Measurements from ENCODE around the gene IL31RA.
"Not testable (repeated sequence)": the region's sequence is repeated elsewhere in the genome, so short reads cannot be mapped to it uniquely, and the experiment has no call there.

IL31RA gene

DNA sequence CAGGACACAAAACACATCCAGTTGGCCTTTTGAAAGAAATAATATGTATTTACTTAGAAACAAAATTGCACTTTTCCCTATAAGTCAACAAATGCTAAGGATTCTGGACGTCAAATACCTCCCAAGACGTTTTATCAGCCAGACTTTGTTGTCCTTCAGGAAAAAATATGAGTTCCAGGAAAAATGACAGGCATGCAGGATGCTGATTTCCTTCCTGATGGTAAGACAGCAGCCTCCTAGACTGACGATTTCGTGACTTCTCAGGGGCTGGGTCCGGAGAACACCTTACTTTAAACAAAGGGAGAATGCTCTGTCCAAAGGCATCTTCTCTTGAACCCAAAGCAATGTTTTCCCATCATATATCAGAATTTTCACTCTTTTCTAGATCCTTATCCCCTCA, 74.6 kb downstream of the IL31RA start:
- DNase-seq (ENCODE audit: low read depth) = no peak

DNA sequence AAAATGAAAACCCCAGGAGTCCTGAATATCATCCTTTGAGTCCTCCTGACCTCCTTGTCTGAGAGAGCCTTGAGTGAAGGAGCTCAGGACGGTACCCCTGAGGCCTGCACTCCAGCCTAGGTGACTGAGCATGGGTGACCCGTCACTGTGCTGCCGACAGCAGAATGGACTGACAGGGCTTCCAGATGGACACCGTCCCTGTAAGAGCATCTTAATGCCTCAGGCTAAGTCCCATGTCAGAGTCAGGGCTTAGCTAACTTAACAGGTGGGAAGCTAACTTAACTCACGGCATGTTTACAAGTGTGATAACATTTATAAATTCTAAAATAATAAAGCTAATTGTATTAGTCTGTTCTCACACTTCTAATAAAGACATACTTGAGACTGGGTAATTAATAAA, 75.3 kb downstream of the IL31RA start:
- DNase-seq (ENCODE audit: low read depth) = no peak

DNA sequence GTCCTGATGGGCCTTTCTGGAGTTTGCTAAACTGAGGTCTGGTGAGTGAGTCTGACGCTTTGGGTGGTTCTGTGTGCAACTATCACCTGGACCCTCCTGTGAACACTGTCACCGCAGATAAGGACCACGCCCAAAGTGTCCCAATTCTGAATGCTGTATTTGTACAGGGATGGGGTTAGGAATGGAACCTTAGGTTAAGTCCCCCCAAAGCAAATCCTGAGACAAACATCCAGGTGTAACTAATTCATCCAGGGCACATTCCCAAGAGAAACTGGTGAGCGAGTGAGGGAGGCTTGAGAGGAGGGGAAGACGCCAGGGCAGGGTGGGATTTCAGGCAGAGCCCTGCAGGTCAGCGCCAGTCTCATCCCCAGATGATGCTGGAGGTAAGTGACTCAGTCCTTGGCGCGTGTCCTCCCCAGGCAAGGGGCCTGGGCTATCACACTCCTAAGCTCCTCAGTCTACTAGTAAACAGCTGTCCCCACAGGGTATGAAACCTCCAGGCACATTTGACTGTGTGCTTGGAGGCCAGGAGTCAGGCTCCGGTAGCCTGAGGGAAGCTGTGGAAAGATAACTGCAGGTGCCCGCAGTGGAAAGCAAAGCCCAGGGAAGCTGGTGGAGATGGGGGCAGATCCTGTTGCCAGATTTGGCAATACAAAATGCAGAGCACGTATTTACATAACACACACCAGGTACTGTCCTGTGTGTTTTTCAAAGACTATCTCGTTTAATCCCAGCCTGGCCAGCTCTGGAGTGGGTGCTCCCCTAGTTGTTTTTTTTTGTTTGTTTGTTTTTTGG, 76.9 kb downstream of the IL31RA start:
- no peak for DNase-seq (ENCODE audit: low read depth)

DNA sequence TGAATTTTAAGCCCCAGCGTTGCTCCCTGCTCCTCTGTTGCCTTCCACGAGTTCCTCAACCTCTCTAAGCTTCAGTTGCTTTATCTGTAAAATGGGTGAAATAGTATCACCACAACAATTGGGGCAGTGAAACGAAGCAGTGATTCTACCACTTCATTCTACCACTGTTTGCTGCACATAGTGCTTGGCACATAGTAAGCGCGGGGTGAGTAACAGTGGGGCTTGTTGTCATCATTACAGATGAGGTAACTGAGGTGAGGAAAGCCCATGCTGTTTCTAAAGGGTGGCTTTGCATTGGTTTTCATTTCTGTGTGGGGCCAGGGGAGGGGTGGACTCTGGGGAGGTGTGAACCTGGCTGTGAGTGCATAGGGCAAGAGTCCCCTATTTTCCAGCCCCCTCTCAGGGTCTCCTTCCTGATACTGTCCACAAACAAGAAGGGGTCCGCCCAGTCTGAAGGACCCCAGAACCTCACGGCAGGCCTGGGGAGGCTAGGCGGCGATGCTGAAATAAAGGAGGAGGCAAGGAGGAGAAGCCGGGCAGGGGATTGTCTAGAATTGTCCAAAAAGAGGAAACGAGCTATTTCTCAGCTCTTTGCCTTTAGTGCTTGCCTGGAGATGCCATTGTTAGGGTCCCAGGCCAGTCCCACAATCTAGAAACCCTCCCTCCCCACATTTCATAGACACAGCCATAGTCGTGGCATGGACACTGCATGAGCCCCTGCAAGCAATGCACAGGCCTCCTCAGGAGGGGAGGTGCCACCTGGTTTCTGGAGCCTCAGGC, 78.1 kb downstream of the IL31RA start:
- no peak for DNase-seq (ENCODE audit: low read depth)

DNA sequence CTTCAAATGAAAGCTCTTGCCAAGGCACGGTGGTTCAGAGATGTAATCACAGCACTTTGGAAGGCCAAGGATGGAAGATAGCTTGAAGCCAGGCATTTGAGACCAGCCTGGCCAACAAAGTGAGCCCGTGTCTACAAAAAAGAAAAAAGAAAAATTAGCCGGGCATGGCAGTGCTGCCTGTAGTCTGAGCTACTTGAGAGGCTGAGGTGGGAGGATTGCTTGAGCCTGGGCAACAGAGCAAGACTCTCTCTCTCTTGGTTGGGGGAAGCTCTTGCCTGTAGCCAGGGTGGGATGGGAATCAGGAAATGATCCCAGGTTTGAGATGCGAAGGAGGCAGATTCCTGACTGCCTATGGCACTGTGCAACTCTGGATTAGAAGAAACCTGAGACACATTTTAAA, 81.5 kb downstream of the IL31RA start:
- DNase-seq (ENCODE audit: low read depth) = no peak

DNA sequence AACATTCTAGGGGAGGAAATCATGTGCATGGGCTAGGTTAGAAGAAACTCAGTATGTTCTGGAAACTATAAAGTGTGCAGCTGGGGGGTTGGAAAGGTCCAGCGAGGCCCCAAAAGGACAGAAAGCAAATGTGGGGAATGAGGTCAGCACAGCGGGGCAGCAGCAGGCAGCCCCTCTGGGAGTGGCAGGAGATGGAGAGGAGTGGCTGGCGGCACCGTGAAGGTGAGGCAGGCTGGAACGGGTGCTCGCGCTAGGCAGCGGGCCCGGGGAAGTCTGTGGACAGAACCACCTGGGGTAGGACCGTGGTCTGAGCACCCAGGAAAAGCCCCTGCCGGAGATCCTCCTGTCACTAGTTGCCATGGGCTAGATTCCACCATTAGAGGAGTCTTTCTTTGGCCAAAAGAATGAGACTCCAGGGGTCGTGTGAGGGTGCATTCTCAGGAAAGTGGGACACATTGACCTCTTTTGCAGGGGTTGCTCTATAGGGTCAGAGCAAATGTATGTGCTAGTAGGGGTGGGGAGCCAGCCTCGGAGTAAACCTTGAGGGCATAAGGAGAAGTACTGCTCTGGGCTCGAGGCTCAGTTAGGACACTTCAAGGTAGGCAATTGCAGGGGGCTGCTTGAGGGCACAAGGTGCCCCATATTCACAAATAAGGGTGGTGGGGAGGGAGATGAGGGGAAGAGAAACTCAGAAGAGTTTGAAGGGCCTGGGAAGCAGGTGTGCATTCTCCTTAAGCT, 82.4 kb downstream of the IL31RA start:
- no peak for DNase-seq (ENCODE audit: low read depth)

DNA sequence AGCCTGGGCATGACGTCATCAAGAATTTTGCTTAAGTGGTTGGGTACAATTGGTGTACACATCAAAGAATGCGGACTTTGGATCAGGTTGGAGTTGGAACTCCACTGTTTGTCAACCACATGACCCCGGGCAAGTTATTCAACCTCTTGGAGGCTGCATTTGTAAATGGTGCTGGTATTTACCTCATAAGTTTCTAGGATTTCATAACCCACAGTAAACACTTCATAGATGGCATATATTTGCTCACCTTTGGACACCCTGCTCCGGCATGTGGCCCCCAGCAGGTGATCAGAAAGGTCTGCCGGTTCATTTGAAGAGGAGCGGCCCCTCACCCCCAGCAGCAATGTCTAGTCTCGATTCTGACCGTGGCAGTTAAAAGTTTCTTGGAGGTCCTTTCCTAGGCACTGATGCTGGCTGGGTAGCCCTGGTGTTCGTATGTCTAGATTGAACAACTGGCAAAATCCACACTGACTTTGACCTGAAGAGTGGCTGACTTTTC, 83.0 kb downstream of the IL31RA start:
- no peak for DNase-seq (ENCODE audit: low read depth)

DNA sequence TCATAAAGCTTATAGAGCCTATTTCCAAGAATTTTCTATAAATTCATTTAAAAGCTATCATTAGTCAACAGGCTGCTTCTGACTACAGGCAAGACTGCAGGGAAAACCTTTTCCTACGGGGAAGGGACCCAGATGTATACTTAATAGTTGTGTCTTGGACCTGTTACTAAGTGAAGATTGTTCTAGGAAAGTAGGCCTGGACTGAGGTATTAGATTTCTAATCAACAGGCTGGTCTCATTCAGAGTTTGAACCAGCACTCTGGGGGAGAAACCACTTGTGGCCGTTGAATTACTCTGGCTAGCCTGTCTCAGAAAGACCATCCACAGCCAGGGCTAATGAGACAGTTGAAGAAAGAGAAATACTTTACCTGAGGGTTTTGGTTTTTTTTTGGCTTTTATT, 83.6 kb downstream of the IL31RA start:
- no peak for DNase-seq (ENCODE audit: low read depth)

DNA sequence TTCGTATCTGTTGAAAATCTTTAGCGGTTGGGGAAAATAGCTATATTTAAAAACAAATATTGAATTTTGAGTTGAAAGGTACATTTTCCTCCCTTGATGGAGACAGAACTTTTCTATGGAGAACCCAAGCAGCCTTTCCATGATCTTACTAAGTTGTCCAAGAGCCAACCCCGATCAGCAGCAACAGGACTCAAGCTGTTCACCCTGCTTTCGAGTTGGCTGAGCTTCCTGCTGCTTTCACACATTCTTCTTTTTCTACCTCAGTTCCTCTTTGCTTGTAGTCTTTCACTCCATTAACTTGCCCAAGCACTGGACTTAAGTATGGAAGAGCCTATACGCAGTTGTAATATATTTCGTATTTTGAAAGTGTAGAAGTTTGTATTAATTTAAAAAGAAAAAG, 84.2 kb downstream of the IL31RA start:
- DNase-seq (ENCODE audit: low read depth) = no peak

DNA sequence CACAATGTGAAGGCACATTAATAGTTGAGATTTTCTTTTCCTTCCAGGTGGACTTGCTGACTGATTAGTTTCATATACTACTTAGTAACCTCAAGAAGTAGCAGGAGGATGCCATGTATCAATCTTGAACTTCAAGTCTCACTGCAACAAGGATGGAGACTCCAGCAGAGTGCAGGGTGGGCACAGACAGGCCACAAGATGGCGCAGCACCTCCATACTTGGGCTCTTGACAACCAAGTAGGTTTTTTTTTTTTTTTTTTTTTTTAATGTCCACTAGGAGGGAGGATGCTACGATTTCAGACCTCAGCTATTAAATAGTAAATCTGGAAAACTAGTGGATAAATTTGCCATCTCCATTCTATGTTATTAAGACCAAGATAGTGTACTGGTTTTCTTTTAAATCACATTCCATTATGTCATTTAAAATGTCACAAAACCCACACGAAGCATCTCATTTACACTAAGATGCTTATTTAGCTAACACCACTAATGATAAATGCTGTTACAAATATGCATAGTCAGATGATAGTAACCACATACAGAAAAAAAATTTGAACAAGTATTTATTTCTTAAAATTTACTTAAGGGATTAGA, 85.0 kb downstream of the IL31RA start:
- DNase-seq (ENCODE audit: low read depth) = peak; percentile 88

DNA sequence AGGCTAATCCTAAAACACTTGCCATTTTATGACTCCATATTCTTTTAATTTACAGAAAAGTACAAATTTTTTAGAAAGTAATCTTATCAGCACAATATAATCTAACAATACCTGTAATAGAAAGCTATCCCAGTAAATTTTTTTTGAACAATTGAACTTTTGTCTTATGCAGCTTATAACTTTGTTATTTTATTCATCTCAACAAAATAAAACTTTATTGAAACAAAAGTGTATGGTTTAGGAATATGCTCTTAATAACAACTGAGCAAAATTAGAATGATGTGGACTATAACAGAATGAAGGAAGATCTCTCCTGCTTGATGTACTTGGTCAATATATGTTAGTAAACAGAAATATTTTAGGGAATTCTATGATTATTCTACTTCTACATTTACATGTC, 86.4 kb downstream of the IL31RA start:
- not testable (repeated sequence) for DNase-seq (ENCODE audit: low read depth)

DNA sequence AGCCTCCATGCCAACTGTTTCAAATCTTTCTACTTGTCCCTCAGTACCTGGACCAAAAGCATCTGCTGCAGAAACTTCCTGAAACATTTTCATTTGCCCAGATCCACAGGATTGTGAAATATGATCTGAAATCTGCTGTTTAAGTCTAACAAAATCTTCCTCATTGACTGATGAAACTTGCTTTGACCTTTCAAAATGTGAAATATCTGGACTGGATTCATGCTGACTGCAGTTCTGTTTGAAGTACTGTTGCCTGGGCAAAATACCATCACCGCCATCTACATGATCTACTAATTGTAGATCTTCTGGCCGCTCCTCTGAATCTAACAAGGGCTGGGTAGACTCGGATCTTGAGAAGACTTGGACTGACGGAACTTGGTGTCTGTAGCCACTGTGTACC, 90.0 kb downstream of the IL31RA start:
- not testable (repeated sequence) for DNase-seq (ENCODE audit: low read depth)

DNA sequence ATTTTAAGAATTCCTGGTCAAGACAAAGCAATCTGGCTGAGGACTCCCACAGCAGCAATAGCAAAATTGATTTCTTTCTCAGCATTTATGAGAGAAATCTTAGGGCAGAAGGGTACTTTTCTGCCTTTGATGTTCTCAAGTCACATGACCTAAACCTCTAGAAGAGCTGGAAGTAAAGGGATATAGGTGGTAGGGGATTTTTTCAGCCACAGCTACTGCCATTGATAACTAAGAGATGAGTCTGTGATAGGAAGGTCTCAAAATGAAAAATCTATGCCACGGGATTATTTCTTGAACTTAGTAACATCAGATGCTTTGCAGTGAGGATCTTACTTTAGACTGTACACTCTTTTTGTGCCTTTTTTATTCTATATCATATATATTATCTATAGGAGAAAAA, 108.1 kb downstream of the IL31RA start:
- DNase-seq (ENCODE audit: low read depth) = no peak

DNA sequence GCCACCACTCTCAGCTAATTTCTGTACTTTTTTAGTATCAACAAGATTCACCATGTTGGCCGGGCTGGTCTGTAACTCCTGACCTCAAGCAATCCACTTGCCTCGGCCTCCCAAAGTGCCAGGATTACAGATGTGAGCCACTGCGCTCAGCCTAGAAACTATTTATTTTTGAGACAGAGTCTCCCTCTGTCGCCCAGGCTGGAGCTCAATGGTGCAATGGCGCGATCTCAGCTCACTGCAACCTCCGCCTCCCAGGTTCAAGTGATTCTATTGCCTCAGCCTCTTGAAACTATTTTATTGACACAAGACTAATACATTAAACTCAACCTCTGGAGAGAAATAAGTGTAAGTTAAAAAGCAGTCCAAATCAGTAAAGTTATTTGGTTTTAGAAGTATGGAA, 109.6 kb downstream of the IL31RA start:
- DNase-seq (ENCODE audit: low read depth) = no peak

DNA sequence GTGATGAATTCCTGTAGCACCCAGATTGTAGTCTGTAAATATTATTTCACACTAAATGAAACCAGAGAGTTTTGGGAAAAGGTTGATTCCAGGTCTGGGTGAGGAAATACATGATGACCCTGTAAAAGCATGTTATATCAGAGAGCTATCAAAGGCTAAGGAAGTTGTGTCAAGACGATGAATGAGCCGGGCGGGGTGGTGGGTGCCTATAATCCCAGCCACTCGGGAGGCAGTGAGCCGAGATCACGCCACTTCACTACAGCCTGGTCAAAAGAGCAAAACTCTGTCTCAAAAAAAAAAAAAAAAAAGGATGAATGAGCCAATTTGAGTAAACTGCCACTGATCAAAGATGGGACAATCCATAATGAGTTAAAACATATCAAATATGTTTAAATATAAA, 114.4 kb downstream of the IL31RA start:
- DNase-seq (ENCODE audit: low read depth) = no peak

DNA sequence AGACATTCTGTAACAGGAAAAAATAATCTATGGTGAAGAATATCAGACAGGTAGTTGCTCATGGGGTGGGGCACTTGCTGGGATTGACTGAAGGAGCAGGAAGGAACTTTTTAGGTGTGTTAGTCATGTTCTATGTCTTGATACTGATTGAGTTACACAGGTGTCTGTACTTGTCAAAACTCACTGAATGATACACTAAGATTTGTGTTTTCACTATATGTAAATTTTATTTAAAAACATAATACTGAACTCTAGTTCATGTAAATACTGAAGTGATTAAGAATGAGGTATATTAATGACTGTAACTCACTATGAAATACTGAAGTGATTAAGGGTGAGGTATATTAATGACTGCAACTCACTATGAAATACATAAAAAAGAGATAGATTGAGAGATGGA, 115.1 kb downstream of the IL31RA start:
- no peak for DNase-seq (ENCODE audit: low read depth)

DNA sequence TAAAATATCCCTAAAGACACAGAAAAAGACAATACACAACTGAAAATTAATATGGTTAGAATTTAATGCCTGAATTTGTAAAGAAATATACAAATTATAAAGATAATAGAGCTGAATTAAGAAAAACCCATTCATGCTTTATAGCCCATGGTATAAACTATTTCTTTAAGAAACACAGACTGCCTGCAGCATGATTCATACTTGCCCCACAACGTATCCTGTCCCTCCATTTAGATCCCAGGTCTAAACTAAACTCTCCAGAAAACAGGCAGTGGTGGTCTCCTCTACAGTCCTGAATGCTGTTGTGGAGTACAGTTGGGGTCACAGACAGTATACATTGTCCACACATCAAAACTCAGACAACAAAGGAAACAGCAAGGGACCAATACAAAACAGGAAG, 118.8 kb downstream of the IL31RA start:
- no peak for DNase-seq (ENCODE audit: low read depth)

Measured in fibroblast of the conjunctiva (primary cell).